ENCODE data around the gene IRAK1. TPM values are rescaled to one million over a fixed set of nuclear protein-coding genes. Genes with fewer than 3 reads are reported as not detected.

The IRAK1 gene
- total RNA-seq, 4 donors from 2014 or later = 36.4 to 53.1 (median 42.8) TPM

DNA sequence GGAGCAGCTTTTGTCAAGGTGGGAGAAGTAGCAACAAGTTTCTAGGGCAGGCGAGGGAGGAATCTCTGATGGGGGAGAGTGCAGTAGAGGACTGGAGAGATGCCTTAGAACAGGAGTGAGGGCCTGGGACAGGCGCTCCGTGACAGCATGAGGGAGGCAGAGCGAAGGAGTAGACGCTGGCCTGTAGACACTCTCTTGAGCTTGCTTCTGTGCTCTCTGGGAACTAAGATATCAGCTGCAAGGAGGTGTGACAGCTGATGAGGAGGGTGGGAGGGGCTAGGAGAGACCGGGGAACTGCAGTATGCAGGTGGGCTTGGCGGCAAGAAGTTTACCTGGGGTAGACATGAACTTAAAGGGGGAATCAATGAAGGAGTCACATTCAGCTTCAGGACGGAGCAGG, 42.1 kb upstream of the IRAK1 start:
- TF ChIP-seq, protein P1, sequence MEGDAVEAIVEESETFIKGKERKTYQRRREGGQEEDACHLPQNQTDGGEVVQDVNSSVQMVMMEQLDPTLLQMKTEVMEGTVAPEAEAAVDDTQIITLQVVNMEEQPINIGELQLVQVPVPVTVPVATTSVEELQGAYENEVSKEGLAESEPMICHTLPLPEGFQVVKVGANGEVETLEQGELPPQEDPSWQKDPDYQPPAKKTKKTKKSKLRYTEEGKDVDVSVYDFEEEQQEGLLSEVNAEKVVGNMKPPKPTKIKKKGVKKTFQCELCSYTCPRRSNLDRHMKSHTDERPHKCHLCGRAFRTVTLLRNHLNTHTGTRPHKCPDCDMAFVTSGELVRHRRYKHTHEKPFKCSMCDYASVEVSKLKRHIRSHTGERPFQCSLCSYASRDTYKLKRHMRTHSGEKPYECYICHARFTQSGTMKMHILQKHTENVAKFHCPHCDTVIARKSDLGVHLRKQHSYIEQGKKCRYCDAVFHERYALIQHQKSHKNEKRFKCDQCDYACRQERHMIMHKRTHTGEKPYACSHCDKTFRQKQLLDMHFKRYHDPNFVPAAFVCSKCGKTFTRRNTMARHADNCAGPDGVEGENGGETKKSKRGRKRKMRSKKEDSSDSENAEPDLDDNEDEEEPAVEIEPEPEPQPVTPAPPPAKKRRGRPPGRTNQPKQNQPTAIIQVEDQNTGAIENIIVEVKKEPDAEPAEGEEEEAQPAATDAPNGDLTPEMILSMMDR (IDR thresholded peaks at IDR 0.05) = no peak
- TF ChIP-seq POLR2A (IDR thresholded peaks at IDR 0.05) = no peak
- H3K4me1 ChIP-seq = peaks cover 30 to 42% of the 10 kb centered on the region in 2 donors
- H3K27me3 ChIP-seq = no peaks in the 10 kb centered on the region
- no peak overlapping the region for H3K27ac ChIP-seq
- DNase-seq = no peak
- no peak overlapping the region for H3K4me3 ChIP-seq (replicated peaks in 1 of 3)
- 72 to 87% methylated on average over 8 of the region's 8 CpGs for WGBS, 2 donors
- H3K36me3 ChIP-seq = no peaks in the 10 kb centered on the region
- intact Hi-C loops (cut with DNase I) = no loop called here
- H3K9me3 ChIP-seq = no peaks in the 10 kb centered on the region

DNA sequence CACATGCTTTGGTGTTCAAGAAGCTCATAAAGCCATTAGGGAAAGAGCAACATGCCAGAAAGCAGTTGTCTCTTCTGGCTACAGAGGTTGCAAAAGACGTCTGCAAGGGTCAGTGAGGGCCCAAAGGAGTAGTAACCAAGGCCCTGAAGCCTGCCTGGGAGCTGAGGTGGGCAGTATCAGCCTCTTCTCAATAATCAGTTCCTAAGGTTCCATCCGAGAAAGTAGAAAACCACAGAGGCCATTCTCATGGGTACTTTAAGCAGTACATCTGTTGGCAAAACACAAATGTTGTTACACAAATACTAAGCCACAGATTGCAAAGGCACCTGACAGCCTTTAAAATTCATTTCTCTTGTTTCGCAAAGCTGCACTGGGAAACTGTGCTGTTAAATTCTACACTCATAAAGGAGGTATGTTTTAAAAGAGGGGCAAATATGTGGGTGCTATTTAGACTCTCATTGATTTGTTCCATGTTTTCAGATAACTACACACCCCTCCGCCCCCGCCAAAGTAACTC, 40.1 kb upstream of the IRAK1 start:
- Histone ChIP-seq H3K9me3 (no peaks in the 10 kb centered on the region), H3K4me1 (peaks cover 30 to 42% of the 10 kb centered on the region in 2 donors), H3K4me3 (replicated peaks in 1 of 3) (no peak overlapping the region), H3K27ac (peak overlapping the region in 1 of 3 donors; percentile 17), H3K36me3 (no peaks in the 10 kb centered on the region), H3K27me3 (no peaks in the 10 kb centered on the region)
- WGBS, 2 donors = 77 to 78% methylated on average over 5 of the region's 5 CpGs
- intact Hi-C loops (cut with DNase I) = no loop called here
- TF ChIP-seq, protein P1 (IDR thresholded peaks at IDR 0.05) = no peak
- no peak for TF ChIP-seq POLR2A (IDR thresholded peaks at IDR 0.05)
- no peak for DNase-seq

DNA sequence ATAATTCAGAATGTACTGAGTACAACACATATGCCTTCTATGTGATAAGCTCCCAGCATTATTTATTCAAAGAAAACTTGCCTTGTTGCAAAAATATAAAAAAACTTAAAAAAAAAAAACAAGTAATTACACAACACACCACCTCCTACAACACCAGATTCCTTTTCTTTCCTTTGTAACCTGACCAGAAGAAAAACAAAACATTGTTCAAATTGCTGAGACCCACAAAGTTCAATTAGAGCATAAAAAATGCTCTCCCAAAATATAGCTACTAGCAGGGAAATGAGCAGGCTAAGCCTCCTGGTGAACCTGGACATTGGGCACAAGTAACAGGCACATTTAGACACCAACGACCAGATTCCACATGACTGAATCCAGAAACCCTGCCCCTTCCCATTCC, 39.5 kb upstream of the IRAK1 start:
- DNase-seq = no peak
- no peaks in the 10 kb centered on the region for H3K27me3 ChIP-seq
- intact Hi-C loops (cut with DNase I) = no loop called here
- H3K36me3 ChIP-seq = no peaks in the 10 kb centered on the region
- no peak overlapping the region for H3K4me3 ChIP-seq (replicated peaks in 1 of 3)
- peak overlapping the region in 1 of 3 donors; percentile 17 for H3K27ac ChIP-seq
- 0 to 17% methylated on average over 1 of the region's 1 CpG for WGBS, 2 donors
- no peak for TF ChIP-seq POLR2A (IDR thresholded peaks at IDR 0.05)
- TF ChIP-seq, protein P1 (IDR thresholded peaks at IDR 0.05) = no peak
- H3K4me1 ChIP-seq = peaks cover 30 to 38% of the 10 kb centered on the region in 2 donors
- H3K9me3 ChIP-seq = no peaks in the 10 kb centered on the region

DNA sequence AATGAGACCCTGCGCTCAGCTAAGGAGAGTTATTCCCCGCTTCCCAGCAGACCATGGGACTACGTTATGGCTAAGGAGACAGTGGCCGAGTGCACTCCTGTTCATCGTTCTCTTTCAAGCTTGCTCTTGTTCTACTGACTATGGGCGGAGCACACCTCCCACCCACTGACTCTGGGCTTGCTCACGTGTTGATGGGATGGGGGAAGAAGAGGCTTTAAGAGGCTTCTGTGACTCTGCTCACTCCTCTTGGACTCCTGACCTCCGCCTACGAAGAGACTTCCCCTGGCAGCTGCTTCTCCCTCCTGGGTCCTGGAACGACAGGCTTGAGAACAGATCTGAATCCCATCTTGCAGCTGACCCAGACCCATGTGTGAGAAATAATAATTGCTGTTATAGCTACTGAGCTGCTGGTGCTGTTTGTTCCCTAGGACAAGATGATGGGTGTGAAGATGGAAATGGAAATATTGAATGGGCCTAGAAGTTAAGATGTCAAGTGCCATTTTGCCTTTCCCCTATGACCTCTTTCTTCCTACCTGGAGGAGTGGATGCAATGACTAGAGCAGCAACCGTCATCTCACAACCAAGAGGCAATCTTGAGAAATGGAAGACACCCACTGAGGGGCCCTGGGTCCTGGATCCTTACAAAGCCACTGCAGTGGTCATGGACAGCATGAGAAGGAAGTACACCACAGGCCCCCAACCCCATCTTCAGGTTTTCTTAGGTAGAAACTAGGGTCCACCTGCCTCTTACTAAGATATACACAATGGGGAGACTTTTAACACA, 38.7 kb upstream of the IRAK1 start:
- H3K27me3 ChIP-seq = no peaks in the 10 kb centered on the region
- DNase-seq = no peak
- peak overlapping the region in 2 of 3 donors; percentile 4 to 12 for H3K27ac ChIP-seq
- intact Hi-C loops (cut with DNase I) = no loop called here
- TF ChIP-seq POLR2A (IDR thresholded peaks at IDR 0.05) = no peak
- TF ChIP-seq, protein P1 (IDR thresholded peaks at IDR 0.05) = no peak
- H3K4me3 ChIP-seq (replicated peaks in 1 of 3) = no peak overlapping the region
- no peaks in the 10 kb centered on the region for H3K9me3 ChIP-seq
- WGBS, 2 donors = 89% methylated on average over 8 to 10 of the region's 11 CpGs
- H3K4me1 ChIP-seq = peaks cover 28 to 30% of the 10 kb centered on the region in 2 donors
- H3K36me3 ChIP-seq = no peaks in the 10 kb centered on the region

DNA sequence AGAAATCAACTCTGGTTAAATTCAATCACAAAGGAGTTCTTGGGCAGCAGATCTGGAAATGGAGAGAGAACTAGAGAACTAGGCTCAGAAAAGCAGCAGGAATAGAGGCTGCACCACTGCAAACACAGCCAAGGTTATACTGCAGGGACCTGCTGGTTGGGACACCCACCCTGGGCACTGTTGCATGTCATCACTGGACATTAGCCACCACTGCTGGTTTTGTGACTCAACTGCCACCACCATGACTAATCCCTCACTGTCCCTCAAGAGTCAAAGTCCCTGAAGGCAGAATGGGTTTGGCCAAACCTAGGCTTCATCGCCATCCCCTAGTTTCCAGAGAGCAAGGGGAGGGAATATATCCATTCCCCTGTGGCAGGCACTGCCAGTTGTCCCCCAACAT, 38.1 kb upstream of the IRAK1 start:
- H3K27ac ChIP-seq = no peak overlapping the region
- intact Hi-C loops (cut with DNase I) = no loop called here

More for the DNA sequence above, 38.1 kb upstream of the IRAK1 start:
- H3K4me3 ChIP-seq (replicated peaks in 1 of 3) = no peak overlapping the region
- no peaks in the 10 kb centered on the region for H3K27me3 ChIP-seq
- H3K4me1 ChIP-seq = peaks cover 22 to 25% of the 10 kb centered on the region in 2 donors
- TF ChIP-seq, protein P1 (IDR thresholded peaks at IDR 0.05) = no peak
- no peak for TF ChIP-seq POLR2A (IDR thresholded peaks at IDR 0.05)
- WGBS, 2 donors = no CpG with 5 or more reads among the region's 1 CpG
- no peaks in the 10 kb centered on the region for H3K9me3 ChIP-seq
- no peaks in the 10 kb centered on the region for H3K36me3 ChIP-seq
- no peak for DNase-seq
